Left renal pelvis (tissue), 4 donors: ENCODE data around the gene ANAPC1. TPM values are rescaled to one million over a fixed set of nuclear protein-coding genes. Genes with fewer than 3 reads are reported as not detected.
"Not testable (repeated sequence)": the region's sequence is repeated elsewhere in the genome, so short reads cannot be mapped to it uniquely, and the experiment has no call there.

Source experiments
- DNase-seq, 4 donors: peaks; one replicate each; pipeline ENCODE4 v3.0.0-alpha.2; 2013; ENCODE audit warnings: low read depth in 4 of 4, low spot score in 3 of 4
- polyA plus RNA-seq, 4 donors: library from polyadenylated mRNA; unstranded; fragments of 120-200 nt; gene quantifications; one replicate each; pipeline ENCODE4 v1.2.1, GENCODE V29; 2013; ENCODE audit not compliant: insufficient read length in 4 of 4

ANAPC1 gene
- polyA plus RNA-seq, 4 donors, result 23.8 to 34.0 (median 30.2) TPM

DNA sequence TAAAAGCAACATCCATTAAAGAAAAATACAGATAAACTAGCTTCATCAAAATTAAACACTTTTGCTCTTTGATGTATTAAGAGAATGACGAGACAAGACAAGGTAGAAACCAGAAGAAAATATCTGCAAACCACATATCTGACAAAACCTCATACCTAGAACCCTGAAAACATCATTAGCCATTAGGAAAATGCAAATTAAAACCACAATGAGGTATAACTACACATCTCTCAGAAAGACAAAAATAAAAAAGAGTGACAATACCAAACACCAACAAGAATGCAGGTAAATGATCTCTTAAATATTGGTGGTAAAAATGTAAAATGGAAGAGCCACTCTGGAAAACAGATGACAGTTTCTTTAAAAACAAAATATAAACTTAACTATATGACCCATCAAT lies 53.5 kb downstream of the ANAPC1 start:
- DNase-seq, result not testable (repeated sequence)

DNA sequence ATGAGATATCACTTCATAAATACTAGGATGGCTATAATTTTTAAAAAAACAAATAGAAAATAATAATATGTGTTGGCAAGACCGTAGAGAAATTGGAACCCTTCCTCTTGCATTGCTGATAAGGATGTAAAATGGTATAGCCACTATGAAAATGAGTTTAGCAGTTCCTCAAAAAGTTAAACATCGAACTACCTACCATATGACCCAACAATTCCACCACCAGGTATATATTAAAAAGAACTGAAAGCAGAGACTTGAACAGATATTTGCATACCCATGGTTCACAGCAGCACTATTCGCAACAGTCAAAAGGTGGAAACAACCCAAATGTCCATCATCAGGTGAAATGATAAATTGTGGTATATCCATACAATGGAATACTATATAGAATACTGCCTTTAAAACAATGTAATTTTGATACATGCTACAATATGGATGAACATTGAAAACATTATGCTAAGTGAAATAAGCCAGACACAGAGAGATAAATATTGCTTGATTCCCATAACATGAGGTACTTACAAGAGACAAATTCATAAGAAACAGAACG lies 55.7 kb downstream of the ANAPC1 start:
- not testable (repeated sequence) for DNase-seq

DNA sequence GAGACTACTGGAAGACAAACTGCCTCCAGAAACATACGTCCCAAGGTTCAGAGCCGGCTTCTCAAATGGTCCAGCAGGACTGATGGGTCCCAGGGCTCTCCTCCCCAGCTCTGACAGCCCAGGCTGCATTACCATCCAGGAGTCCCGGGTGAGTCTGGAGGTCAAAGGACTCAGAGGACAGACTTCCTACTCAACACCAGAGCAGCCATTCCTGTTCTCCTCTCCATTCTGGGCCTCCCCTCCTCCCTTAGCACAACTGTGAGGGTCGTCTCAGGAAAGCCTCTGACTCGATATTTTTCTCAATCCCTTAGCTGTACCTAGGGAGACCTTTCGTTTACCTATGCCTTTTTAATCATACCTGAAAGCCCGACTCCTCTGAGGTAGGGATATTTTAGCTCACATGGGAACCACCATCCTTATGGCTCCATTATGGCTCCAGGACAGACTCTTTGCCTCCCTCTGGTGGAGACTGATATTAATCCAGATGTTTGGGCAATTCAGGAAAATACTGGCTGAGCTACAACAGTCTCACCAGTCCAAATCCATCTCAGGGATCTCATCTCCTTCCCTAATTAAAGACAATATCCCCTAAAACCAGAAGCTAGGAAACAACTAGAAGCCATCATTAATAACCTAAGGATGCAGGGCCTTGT lies 70.9 kb downstream of the ANAPC1 start:
- DNase-seq, result not testable (repeated sequence)

DNA sequence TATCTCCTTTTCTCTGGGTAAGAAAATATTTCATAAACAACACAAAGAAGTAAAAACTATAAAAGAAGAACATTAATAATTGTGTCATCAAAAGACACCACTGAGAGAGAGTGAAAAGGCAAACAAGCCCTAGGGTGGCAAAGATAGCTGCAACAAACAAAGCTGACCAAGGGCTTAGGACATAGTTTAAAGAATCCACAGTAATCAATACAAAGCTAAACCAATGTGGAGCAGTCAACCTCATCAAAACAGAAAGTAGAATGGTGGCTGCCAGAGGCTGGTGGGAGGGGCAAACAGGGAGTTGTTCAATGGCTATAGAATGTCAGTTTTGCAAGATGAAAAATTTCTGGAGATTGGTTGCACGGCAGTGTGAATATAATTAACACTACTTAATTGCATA lies 93.4 kb downstream of the ANAPC1 start:
- DNase-seq, result not testable (repeated sequence)

DNA sequence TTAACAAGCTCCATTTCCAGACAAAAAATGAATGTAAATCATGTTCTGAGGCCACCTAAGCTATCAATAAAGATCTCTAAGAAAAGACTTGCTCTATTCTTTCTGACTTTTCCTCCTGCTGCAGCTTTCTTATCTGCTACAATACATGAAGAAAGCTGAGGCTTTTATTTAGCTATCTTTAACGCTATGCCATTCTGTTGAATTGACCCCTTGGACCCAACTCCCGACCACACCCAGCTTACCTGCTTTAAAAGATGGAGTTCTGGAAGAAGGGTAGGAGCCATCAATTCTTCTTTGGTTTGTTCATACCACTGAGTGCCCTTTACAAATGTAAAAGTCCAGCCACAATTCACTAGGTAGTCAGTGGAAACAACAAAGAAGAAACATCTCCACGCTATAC lies 99.9 kb downstream of the ANAPC1 start:
- DNase-seq, result not testable (repeated sequence)

DNA sequence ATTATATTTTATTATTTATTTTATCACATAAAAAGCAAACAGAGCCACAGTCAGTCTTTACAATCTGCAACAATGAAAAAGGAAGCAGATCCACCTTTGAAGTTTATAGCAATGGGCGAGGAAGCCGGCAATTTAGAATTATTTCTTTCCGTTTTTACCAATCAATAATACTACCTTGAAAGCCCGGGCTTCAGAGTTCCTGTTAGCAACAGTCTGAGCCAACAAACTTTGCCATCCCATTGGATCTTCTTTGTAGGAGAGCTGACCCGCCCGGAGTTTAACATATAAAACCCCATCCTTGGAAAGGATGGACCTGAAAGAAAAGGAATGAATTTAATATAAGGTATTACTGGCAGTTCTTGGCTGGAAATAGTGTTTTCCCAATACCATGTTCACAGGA lies 101.8 kb downstream of the ANAPC1 start:
- not testable (repeated sequence) for DNase-seq

DNA sequence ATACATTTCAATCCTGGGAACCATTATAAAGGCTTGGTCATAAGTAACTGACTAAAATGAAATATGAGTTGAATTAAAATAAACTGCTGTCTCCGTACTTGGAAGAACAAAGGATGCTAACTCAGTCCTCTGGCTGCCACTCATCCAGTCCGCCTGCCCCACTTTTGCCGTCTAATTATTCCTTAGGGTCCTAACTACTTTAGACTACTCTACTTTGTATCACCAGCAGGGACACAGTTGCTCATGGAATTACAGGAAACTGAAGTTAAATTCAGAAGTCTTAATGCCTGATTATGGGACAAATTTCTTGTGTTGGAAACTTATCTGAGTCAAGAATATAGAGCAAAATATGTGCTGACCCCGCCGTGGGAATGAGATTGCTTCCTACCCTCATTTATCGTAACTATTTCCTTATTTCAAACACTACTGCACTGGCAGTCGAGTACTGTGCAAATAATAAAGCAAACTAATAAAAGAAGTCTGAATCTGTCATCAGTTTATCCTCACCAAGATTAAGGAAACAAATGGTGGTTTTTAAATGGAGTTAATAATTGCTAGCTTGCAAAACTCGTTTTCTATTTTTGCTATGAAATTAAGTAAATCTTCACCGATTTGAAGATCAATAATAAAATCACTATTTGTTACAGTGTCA lies 102.4 kb downstream of the ANAPC1 start:
- DNase-seq, result not testable (repeated sequence)

DNA sequence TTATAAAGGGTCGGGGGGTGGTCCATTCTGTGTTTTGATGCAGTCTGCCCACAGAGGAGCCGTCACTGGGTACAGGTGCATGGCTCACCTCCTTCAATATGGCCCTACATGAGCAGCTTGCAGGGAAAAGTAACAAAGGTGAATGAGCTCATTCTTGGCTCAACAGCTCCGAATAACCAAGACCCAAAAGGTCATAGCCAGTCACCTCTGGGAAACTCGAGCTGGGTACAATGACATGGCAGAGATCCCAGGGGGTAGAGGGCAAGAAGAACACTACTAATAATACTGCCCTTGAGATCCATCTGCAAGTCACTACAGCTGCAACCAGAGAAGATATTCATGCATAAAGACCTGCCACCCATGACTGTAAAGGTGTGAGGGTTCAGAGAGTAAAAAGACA lies 106.8 kb downstream of the ANAPC1 start:
- not testable (repeated sequence) for DNase-seq

DNA sequence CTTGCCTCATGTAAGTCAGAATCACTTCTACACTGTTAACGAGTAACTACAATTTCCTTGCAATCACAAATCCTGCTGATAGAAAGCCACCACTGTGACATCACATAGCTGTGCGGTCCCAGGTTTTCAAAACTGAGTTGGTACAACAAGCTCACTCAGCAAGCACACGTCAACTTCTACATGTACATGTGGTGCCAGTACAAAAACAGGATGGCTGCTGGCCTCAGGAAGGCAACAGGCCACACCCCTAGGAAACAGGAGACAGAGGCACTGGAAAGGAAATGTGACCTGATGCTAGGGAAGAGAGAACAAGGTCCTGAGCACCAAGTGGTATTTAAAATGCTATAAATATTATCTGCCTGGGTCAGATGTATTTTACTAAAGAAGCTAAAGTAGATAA lies 107.7 kb downstream of the ANAPC1 start:
- DNase-seq, result not testable (repeated sequence)

DNA sequence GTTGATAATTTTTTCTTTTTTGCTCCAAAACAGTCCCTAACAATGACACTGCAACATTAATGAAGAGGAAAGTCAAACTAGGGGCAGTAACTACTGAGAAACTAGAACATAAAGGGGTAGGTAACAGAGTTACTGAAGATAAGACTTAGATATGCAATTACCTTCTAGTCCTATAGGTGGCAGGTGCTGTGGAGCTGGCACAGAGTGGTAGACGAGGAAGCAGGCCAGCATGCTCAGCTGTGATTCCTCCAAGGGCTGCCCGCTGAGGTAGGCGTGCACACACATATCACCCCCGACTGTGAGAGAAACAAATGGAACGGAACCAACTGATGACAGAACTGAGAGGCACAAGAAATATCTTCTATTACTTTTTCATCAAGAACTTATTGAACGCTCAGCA lies 111.8 kb downstream of the ANAPC1 start:
- DNase-seq, result not testable (repeated sequence)

DNA sequence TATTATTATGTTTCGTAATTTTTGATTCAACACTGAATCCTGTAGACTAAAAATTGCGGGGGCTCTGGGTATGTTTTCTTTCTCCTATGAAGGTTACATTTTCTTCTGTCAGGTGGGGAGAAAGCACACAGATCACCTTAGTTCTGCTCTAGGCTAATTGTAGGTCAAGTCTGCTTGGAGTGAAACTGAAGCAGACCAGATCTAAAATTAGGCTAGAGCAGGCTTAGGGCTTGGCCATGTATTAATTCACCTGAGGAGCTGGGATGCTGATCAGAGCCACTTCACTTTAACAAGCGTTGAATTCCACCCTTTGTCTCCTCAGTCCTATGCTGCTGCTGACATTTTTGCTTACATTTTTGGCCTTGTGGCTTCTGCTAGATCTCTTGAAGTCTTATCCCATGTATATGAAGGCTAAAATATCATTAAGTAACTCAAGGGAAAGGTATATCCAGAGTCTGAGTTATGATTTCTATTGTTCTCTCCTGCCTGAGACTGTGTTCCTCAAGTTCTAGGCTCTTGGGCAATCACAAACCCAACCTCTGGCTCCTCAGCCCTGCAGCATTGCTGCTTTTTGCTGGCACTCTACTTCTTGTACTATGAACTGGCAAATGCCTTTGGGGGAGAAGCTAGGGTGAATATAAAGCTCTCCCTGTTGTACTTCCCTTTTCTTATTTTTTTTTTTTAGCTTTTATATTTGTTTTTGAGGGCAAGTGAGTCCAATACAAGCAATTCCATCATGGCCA lies 112.9 kb downstream of the ANAPC1 start:
- not testable (repeated sequence) for DNase-seq

DNA sequence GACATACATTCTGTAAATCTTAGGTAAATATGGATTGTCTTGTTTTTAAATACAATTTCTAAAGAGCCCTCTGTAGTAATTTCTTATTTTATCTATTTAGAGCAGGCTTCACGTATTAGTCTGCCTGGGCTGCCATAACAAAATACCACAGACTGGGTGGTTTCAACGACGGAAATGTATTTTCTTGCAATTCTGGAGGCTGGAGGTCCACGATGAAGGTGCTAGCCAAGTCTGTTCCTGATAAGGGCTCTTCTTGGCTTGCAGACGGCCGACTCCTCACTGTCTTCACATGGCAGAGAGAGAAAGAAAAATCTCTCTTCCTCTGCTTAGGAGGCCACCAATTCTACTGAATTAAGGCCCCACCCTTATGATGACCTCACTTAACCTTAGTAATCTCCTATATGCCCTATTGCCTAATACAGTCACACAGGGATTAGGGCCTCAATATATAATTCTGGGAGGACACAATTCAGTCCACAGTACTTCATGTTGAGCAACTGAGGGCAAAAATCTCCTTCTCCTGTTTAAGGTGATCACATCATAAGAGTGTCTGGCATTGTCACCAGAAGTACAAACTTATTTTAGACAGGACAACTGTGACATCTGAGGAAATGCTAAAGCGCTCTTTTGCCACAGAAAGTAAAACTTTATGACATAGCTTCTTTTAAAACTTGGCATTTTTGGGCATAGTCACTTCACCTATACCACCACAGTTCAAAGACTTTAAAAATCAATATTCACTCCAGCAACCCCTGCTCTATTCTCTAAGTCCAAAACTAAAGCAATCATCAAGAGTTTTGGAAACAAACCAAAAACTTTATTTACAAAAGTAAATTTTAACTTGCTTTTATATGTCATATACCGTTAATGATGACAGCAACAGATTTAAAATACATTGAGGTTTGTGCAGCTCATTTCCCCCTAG lies 115.5 kb downstream of the ANAPC1 start:
- DNase-seq, result not testable (repeated sequence)

DNA sequence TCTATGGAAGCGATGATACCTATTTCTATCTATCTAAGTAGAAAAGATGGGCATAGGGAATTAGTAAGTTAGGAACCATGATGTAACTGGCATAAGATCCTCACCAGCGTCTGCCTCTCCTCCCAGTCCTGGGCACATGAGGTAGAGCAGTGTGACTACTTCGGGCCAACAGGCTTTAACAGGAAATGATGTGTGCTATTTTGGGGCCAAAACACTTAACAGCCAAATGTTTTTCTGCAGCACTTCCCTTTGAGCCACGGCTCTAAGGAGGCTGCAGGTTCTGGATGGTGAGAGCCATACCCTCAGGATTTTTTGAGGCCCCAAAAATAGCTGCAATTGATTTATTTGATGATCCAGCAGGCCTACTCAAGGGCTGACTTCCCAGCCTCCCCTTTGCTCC lies 116.9 kb downstream of the ANAPC1 start:
- DNase-seq, result not testable (repeated sequence)

DNA sequence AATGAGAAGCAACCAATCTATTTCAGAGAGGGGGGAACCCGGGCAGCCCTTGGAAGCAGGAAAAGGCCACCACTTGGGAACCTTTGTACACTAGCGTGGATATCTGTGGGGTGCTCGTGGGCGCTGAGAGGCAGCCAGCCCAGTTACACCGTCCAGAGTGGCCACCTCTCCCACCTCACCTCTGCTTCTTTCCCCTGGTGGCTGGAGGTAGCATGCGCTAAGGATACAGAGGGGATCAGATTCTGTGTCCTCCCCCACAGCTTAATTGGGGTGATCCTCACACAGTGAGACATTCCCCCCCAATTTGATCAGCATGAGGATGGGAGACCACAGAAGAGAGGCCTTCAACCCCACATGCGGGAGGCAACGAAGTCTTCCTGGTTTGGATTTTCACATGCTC lies 117.7 kb downstream of the ANAPC1 start:
- not testable (repeated sequence) for DNase-seq

DNA sequence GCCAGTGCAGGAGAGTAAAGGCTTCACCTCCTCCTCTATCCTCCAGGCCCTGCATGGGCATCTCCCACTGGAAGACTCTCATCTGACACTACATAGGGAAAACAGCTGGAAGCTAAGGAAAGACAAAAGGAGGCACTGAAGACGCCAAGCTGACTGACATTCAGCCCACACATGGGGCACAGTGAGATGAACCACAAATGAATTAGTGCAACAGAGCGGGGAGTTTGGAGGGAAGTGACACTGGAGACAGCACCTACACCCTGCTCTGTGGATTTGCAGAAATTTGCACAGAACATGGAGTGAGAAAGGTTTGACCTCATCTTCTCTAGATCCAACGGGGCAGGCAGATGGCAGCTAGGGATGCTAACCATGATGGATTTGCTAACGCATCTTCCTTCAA lies 119.8 kb downstream of the ANAPC1 start:
- not testable (repeated sequence) for DNase-seq

DNA sequence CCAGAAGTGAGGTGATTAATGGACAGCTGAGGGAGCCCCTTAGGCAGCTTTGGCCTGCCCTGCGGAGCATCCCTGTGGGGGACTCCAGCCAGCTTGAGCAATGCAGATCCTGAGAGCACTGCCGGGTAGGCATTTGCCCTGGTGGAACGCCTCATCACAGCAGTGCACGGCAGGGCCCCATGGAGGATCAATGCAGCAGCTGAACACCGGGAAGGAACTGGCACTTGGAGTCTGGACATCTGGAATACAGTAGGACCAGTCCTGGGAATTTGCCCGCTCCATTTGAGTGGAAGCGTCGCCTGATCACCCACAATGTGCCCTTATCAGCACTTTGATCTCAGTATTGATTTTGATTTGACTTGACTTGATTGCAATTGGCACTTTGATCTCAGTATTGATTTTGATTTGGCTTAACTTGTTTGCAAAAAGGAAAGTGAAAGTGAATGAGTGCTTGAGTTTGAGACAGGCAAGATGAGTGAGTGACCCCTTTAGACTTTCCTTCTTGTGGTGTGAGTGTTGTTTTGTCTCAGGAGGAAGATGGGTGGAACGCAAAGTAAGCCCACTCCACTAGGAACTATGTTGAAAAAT lies 123.2 kb downstream of the ANAPC1 start:
- DNase-seq, result not testable (repeated sequence)

DNA sequence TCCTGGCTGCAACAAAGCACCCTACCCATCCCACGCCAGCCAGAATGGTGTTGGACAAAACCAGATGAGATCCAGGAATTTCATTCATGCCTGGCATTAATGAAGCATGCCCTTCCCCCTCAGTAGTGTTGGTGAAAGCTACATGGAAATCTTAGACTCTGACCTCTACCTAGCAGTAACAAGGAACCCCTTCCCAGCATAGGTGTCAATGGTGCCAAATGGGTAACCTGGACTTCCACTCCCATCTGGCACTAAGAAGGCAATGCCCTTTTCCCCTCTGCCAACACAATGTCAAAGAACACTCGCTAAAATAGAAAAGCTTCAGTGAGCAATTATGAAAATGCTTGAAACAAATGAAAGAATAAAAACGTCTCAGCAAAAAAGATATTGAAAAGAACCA lies 131.5 kb downstream of the ANAPC1 start:
- DNase-seq, result not testable (repeated sequence)

DNA sequence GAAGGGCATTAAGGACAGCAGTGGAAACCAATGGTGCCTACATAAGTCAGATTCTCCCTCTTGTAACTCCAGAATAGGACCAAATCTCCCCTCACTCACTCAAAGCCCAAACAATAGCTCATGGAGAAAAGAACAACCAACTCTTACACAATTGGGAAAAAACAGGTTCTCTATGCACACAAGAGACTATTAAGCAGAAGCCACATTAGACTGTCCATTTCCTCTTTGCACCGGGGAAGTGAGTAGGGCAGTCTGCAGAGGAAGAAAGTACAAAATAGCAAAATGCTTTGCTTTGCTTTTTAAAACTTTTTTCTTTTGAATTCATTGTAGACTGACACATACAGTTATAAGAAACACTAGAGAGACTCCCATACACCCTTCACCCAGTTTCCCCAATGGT lies 133.4 kb downstream of the ANAPC1 start:
- DNase-seq, result not testable (repeated sequence)

DNA sequence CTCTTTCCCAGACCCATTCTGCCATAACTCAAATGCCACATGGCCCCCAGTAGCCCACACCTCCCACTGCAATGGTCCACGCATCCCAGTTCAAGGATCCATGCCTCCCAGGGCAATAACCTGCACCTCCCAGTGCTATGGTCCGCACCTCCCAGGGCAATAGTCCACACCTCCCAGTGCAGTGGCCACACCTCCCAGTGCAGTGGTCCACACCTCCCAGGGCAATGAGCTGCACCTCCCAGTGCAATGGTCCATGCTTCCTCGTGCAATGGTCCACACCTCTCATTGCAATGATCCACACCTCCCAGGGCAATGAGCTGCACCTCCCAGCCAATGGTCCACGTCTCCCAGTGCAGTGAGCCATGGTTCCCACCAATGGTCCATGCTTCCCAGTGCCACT lies 135.6 kb downstream of the ANAPC1 start:
- not testable (repeated sequence) for DNase-seq
